ENCODE results near the gene FOXK2. TPM values are rescaled to one million over a fixed set of nuclear protein-coding genes. Genes with fewer than 3 reads are reported as not detected.
A peak's percentile ranks its signal among the peaks of the same experiment; 100 is the strongest.

The FOXK2 gene
- polyA plus RNA-seq, 2 of the 4 experiments (the other 2 are of a cell fraction) = 34.8 to 39.2 TPM

DNA sequence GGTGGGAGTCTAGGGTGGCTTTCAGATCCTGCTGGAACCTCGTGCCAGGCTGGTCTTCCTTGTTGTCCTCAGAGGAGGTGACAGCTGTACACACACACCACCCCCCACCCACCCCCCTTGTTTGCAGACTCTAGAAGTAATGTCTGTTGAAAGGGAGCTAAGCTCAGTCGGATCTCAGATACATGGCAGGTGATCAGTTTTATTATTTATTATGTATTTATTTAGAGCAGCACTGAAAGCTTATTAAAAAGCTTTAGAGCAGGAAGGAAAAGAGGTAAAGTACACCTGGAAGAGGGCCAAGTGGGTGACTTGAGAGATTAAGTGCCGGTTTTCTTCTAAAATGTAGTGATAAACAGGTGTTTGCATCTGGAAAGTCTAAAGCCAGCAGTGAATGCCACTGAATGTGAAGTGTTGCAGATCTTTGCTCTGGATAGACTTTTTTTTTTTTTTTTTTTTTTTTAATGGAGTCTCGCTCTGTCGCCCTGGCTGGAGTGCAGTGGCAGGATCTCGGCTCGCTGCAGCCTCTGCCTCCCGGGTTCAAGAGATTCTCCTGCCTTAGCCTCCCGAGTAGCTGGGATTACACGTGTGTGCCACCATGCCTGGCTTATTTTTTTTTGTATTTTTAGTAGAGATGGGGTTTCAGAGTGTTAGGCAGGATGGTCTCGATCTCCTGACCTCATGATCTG lies 40.2 kb downstream of the FOXK2 start:
- POLR2A ChIA-PET = no interaction called here
- ATAC-seq = no peak

GRCh38 chr17:82560252-82560642 lies 40.7 kb downstream of the FOXK2 start:
- CTCF ChIA-PET = interaction anchor here (1.0 to 4.1 kb wide), 2 partner anchors 11 to 16 kb away, joined by 4 to 26 read pairs; no protein-coding TSS in a partner anchor
- TF ChIP-seq JUN (IDR thresholded peaks at IDR 0.05) (no peak), HDAC2 (IDR thresholded peaks at IDR 0.05) (no peak), MAZ (IDR thresholded peaks at IDR 0.05; ENCODE audit: borderline replicate concordance, low read depth, low read length) (no peak), ZSCAN20 (CRISPR knock-in tag; IDR thresholded peaks at IDR 0.05) (no peak), CHD2 (IDR thresholded peaks at IDR 0.05; ENCODE audit: low read length, partially characterized antibody) (no peak), BCL3 (IDR thresholded peaks at IDR 0.05) (no peak), FOSB (CRISPR knock-in tag; IDR thresholded peaks at IDR 0.05) (no peak), CBX2 (IDR thresholded peaks at IDR 0.05; ENCODE audit: borderline replicate concordance, low read depth) (no peak), POLR2A (IDR thresholded peaks at IDR 0.05; ENCODE audit: low read length) (no peak), HOXA7 (CRISPR knock-in tag; IDR thresholded peaks at IDR 0.05) (no peak), CHD4 (IDR thresholded peaks at IDR 0.05; ENCODE audit: borderline replicate concordance) (no peak), TP53 (CRISPR knock-in tag; IDR thresholded peaks at IDR 0.05) (no peak), RCOR1 (IDR thresholded peaks at IDR 0.05; ENCODE audit: low read depth, low read length) (no peak), NPAS2 (CRISPR knock-in tag; IDR thresholded peaks at IDR 0.05; ENCODE audit: borderline replicate concordance) (no peak)
- TF ChIP-seq, protein P1, sequence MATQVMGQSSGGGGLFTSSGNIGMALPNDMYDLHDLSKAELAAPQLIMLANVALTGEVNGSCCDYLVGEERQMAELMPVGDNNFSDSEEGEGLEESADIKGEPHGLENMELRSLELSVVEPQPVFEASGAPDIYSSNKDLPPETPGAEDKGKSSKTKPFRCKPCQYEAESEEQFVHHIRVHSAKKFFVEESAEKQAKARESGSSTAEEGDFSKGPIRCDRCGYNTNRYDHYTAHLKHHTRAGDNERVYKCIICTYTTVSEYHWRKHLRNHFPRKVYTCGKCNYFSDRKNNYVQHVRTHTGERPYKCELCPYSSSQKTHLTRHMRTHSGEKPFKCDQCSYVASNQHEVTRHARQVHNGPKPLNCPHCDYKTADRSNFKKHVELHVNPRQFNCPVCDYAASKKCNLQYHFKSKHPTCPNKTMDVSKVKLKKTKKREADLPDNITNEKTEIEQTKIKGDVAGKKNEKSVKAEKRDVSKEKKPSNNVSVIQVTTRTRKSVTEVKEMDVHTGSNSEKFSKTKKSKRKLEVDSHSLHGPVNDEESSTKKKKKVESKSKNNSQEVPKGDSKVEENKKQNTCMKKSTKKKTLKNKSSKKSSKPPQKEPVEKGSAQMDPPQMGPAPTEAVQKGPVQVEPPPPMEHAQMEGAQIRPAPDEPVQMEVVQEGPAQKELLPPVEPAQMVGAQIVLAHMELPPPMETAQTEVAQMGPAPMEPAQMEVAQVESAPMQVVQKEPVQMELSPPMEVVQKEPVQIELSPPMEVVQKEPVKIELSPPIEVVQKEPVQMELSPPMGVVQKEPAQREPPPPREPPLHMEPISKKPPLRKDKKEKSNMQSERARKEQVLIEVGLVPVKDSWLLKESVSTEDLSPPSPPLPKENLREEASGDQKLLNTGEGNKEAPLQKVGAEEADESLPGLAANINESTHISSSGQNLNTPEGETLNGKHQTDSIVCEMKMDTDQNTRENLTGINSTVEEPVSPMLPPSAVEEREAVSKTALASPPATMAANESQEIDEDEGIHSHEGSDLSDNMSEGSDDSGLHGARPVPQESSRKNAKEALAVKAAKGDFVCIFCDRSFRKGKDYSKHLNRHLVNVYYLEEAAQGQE (IDR thresholded peaks at IDR 0.05) = no peak

More for the DNA sequence above, 40.2 kb downstream of the FOXK2 start:
- TF ChIP-seq, protein P2, sequence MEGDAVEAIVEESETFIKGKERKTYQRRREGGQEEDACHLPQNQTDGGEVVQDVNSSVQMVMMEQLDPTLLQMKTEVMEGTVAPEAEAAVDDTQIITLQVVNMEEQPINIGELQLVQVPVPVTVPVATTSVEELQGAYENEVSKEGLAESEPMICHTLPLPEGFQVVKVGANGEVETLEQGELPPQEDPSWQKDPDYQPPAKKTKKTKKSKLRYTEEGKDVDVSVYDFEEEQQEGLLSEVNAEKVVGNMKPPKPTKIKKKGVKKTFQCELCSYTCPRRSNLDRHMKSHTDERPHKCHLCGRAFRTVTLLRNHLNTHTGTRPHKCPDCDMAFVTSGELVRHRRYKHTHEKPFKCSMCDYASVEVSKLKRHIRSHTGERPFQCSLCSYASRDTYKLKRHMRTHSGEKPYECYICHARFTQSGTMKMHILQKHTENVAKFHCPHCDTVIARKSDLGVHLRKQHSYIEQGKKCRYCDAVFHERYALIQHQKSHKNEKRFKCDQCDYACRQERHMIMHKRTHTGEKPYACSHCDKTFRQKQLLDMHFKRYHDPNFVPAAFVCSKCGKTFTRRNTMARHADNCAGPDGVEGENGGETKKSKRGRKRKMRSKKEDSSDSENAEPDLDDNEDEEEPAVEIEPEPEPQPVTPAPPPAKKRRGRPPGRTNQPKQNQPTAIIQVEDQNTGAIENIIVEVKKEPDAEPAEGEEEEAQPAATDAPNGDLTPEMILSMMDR (IDR thresholded peaks at IDR 0.05) = no peak
- TF ChIP-seq KDM5A (IDR thresholded peaks at IDR 0.05) (no peak), CEBPB (IDR thresholded peaks at IDR 0.05) (no peak), SMC3 (IDR thresholded peaks at IDR 0.05) (no peak), CBX8 (IDR thresholded peaks at IDR 0.05) (no peak), TP53 (CRISPR knock-in tag; IDR thresholded peaks at IDR 0.05) (no peak), TFCP2L1 (CRISPR knock-in tag; IDR thresholded peaks at IDR 0.05) (no peak), RNF2 (IDR thresholded peaks at IDR 0.05; ENCODE audit: borderline replicate concordance, low read depth) (no peak), RAD21 (conservative IDR thresholded peaks at IDR 0.05 in 1 of 2, IDR thresholded peaks at IDR 0.05 in 1 of 2) (no peak), BHLHE40 (IDR thresholded peaks at IDR 0.05; ENCODE audit: low read depth, low read length) (no peak), FOSB (CRISPR knock-in tag; IDR thresholded peaks at IDR 0.05) (no peak), ZSCAN20 (CRISPR knock-in tag; IDR thresholded peaks at IDR 0.05) (no peak), NPAS2 (CRISPR knock-in tag; IDR thresholded peaks at IDR 0.05; ENCODE audit: borderline replicate concordance) (no peak), ZC3H11A (IDR thresholded peaks at IDR 0.05) (no peak), HOXB13 (CRISPR knock-in tag; IDR thresholded peaks at IDR 0.05; ENCODE audit: low read depth) (no peak), PBX3 (IDR thresholded peaks at IDR 0.05) (no peak)
- TF ChIP-seq, protein P3, sequence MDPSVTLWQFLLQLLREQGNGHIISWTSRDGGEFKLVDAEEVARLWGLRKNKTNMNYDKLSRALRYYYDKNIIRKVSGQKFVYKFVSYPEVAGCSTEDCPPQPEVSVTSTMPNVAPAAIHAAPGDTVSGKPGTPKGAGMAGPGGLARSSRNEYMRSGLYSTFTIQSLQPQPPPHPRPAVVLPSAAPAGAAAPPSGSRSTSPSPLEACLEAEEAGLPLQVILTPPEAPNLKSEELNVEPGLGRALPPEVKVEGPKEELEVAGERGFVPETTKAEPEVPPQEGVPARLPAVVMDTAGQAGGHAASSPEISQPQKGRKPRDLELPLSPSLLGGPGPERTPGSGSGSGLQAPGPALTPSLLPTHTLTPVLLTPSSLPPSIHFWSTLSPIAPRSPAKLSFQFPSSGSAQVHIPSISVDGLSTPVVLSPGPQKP (IDR thresholded peaks at IDR 0.05; ENCODE audit: low read depth, low read length) = no peak
- TF ChIP-seq, protein P4, sequence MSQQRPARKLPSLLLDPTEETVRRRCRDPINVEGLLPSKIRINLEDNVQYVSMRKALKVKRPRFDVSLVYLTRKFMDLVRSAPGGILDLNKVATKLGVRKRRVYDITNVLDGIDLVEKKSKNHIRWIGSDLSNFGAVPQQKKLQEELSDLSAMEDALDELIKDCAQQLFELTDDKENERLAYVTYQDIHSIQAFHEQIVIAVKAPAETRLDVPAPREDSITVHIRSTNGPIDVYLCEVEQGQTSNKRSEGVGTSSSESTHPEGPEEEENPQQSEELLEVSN (IDR thresholded peaks at IDR 0.05; ENCODE audit: borderline replicate concordance, low read depth) = no peak
- Histone ChIP-seq H3K4me2 (peak overlapping the region; percentile 11; the same call in 1 of the 3 replicates), H3K9me3 (no peaks in the 10 kb centered on the region), H3K4me3 (no peak overlapping the region), H3K27ac (no peak overlapping the region), H3K4me1 (peaks cover 46% of the 10 kb centered on the region)
- CTCF ChIA-PET = interaction anchor here (0.5 to 4.1 kb wide), 6 partner anchors 10 to 600 kb away, joined by 3 to 26 read pairs (median 3); no protein-coding TSS in a partner anchor
- DNase-seq (ENCODE audit: low read depth in 1 of 2, low spot score in 1 of 2) (no peak), FAIRE-seq (no peak)
- WGBS (ENCODE audit: missing lambda C conversion rate) = 78% methylated on average over 11 of the region's 11 CpGs

More at GRCh38 chr17:82560252-82560642, 40.7 kb downstream of the FOXK2 start:
- DNase-seq (ENCODE audit: low read depth in 1 of 2, low spot score in 1 of 2) (no peak), ATAC-seq (no peak), FAIRE-seq (no peak)
- Histone ChIP-seq H3K9me3 (no peaks in the 10 kb centered on the region), H3K4me1 (peaks cover 46% of the 10 kb centered on the region), H3K4me2 (no peak overlapping the region), H3K4me3 (no peak overlapping the region), H3K27ac (no peak overlapping the region)
- WGBS (ENCODE audit: missing lambda C conversion rate) = 94% methylated on average over 15 of the region's 15 CpGs
- POLR2A ChIA-PET = no interaction called here
